ENCODE measurements around the gene HOXD9. TPM values are rescaled to one million over a fixed set of nuclear protein-coding genes. Genes with fewer than 3 reads are reported as not detected.

Gene HOXD9
- total RNA-seq, 1 donor from 2014 or later = 12.5 TPM

GRCh38 chr2:176169181-176169580, 46.7 kb downstream of the HOXD9 start:
- Histone ChIP-seq H3K27me3 (peaks cover 16% of the 10 kb centered on the region), H3K4me1 (peaks cover 9% of the 10 kb centered on the region), H3K36me3 (no peaks in the 10 kb centered on the region), H3K9me3 (no peaks in the 10 kb centered on the region), H3K27ac (no peak overlapping the region), H3K4me3 (no peak overlapping the region)
- TF ChIP-seq POLR2A (IDR thresholded peaks at IDR 0.05) = no peak
- TF ChIP-seq POLR2AphosphoS5 (IDR thresholded peaks at IDR 0.05; ENCODE audit: insufficient read depth in 1 of 2, low read depth in 1 of 2) = no peak
- TF ChIP-seq CTCF (IDR thresholded peaks at IDR 0.05) = no peak
- intact Hi-C loops (cut with DNase I) = no loop called here
- no peak for DNase-seq (ENCODE audit: extremely low spot score in 2 of 2)

- DNase-seq (ENCODE audit: extremely low spot score in 2 of 2) = no peak
- Histone ChIP-seq H3K36me3 (no peaks in the 10 kb centered on the region), H3K9me3 (no peaks in the 10 kb centered on the region), H3K4me1 (peaks cover 9% of the 10 kb centered on the region), H3K27ac (no peak overlapping the region), H3K4me3 (no peak overlapping the region), H3K27me3 (peaks cover 10% of the 10 kb centered on the region)
- TF ChIP-seq CTCF (IDR thresholded peaks at IDR 0.05) (no peak), POLR2AphosphoS5 (IDR thresholded peaks at IDR 0.05; ENCODE audit: insufficient read depth in 1 of 2, low read depth in 1 of 2) (no peak), POLR2A (IDR thresholded peaks at IDR 0.05) (no peak)
- intact Hi-C loops (cut with DNase I) = no loop called here
Observed at GRCh38 chr2:176169711-176170110, 47.2 kb downstream of the HOXD9 start.

GRCh38 chr2:176170602-176171305, 48.2 kb downstream of the HOXD9 start:
- Histone ChIP-seq H3K4me1 (no peaks in the 10 kb centered on the region), H3K27ac (no peak overlapping the region), H3K9me3 (no peaks in the 10 kb centered on the region), H3K27me3 (peaks cover 5% of the 10 kb centered on the region), H3K36me3 (no peaks in the 10 kb centered on the region), H3K4me3 (no peak overlapping the region)
- intact Hi-C loops (cut with DNase I) = no loop called here
- no peak for DNase-seq (ENCODE audit: extremely low spot score in 2 of 2)
- TF ChIP-seq POLR2AphosphoS5 (IDR thresholded peaks at IDR 0.05; ENCODE audit: insufficient read depth in 1 of 2, low read depth in 1 of 2) (no peak), POLR2A (IDR thresholded peaks at IDR 0.05) (no peak), CTCF (IDR thresholded peaks at IDR 0.05) (no peak)

- H3K27ac ChIP-seq = no peak overlapping the region
- DNase-seq (ENCODE audit: extremely low spot score in 2 of 2) = no peak
- no peaks in the 10 kb centered on the region for H3K9me3 ChIP-seq
- H3K4me3 ChIP-seq = no peak overlapping the region
- intact Hi-C loops (cut with DNase I) = no loop called here
- H3K27me3 ChIP-seq = peaks cover 5% of the 10 kb centered on the region
- no peak for TF ChIP-seq POLR2A (IDR thresholded peaks at IDR 0.05)
- TF ChIP-seq POLR2AphosphoS5 (IDR thresholded peaks at IDR 0.05; ENCODE audit: insufficient read depth in 1 of 2, low read depth in 1 of 2) = no peak
- TF ChIP-seq CTCF (IDR thresholded peaks at IDR 0.05) = no peak
- no peaks in the 10 kb centered on the region for H3K4me1 ChIP-seq
- no peaks in the 10 kb centered on the region for H3K36me3 ChIP-seq
Observed at GRCh38 chr2:176171351-176172006, 49.0 kb downstream of the HOXD9 start.
